Left renal pelvis (tissue), 4 donors: ENCODE results near the gene WDR18. TPM values are rescaled to one million over a fixed set of nuclear protein-coding genes. Genes with fewer than 3 reads are reported as not detected.

Source experiments
- DNase-seq, 4 donors: peaks; one replicate each; pipeline ENCODE4 v3.0.0-alpha.2; 2013; ENCODE audit warnings: low read depth in 4 of 4, low spot score in 3 of 4
- polyA plus RNA-seq, 4 donors: library from polyadenylated mRNA; unstranded; fragments of 120-200 nt; gene quantifications; one replicate each; pipeline ENCODE4 v1.2.1, GENCODE V29; 2013; ENCODE audit not compliant: insufficient read length in 4 of 4

WDR18 gene
- polyA plus RNA-seq, 4 donors, result 24.4 to 55.7 (median 38.7) TPM

- no peak for DNase-seq
These were observed 20.9 kb downstream of the WDR18 start for GRCh38 chr19:1004803-1005664.

DNA sequence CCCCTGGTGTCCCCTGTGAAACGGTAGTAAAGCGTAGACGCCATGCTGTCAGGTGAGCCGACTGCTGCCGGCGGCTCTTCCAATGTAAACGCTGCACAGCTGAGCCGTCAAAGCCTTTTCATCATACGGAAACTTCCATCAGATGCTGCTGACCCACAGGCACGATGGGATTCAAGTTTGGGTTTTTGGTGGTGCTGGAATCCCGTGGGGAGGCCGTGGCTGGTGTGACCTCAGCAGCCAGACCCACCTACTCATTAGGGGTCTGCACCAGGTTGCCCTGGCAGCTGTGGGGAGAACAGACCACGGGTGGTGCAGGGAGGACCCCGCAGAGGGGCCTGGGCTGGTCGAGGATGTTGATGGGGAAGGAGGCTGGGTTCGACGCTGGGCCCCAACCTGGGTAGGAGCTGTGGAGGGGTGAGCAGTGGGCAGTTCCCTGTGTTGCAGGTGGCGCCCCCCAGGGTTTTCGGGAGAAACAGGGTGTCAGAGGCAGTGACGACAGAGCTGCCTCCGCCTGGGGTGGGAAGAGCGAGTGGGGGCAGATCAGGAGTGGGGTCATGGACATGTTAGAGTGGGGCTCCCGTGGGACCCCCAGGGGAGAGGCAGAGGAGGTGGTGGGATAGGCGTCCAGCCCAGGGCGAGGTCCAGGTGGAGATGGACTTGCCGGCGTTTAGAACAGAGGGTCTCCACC lies 22.7 kb downstream of the WDR18 start:
- DNase-seq, result no peak

- DNase-seq, result no peak
These were observed 23.5 kb downstream of the WDR18 start for GRCh38 chr19:1007399-1008251.

DNA sequence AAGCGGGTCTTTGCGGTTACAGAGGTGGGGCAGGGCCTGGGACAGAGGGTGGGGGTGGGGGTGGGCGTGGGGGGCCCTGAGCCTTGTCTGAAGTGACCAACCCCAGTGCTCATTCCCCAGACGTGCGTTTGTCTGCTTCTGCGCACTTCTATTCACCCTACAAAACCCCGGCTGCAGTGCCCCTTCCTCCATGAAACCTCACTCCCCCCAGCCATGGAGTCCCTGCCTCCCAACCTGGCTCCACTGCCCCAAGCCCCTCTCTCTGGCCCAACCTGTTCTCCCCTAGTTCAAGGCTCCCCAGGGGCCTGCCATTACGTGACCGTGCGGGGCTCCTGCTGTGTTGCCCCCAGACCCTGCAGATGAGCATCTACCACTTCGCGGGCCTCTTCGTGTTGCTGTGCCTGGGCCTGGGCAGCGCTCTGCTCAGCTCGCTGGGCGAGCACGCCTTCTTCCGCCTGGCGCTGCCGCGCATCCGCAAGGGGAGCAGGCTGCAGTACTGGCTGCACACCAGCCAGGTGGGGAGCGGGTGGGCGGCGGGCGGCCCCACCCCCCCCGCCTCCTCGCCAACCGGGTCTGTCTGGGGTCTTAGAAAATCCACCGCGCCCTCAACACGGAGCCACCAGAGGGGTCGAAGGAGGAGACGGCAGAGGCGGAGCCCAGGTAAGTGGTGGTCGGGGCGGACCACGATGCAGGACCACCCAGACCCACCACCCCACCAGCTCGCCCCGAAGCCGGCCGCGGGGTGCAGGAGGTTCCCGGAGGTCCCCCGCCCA lies 24.3 kb downstream of the WDR18 start:
- DNase-seq, result no peak

DNA sequence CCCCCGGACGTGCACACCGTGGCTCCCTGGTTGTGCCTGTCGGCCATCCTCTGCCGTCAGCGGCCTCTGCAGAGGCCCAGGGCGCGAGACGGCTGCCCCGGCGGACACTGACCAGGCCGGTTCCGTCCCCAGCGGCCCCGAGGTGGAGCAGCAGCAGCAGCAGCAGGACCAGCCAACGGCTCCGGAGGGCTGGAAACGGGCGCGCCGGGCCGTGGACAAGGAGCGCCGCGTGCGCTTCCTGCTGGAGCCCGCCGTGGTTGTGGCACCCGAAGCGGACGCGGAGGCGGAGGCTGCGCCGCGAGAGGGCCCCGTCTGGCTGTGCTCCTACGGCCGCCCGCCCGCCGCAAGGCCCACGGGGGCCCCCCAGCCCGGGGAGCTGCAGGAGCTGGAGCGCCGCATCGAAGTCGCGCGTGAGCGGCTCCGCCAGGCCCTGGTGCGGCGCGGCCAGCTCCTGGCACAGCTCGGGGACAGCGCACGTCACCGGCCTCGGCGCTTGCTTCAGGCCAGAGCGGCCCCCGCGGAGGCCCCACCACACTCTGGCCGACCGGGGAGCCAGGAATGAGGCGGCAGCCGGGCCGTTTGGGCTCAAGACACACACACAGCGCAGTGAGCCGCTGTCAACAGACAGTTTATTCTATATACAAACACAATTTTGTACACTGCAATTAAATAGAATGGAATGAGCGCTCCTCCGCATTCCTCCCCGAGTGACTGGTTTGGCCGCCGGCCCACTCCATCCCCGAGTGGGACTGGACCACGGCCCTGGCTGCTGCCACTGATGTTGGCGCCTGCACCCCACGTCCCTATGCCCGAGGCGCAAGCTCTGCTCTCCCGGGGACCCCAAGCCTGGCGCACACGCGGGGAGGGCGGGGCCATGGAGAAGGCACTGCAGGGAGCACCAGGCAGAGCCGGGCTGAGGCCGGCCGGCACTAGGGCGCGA lies 25.2 kb downstream of the WDR18 start:
- no peak for DNase-seq

DNA sequence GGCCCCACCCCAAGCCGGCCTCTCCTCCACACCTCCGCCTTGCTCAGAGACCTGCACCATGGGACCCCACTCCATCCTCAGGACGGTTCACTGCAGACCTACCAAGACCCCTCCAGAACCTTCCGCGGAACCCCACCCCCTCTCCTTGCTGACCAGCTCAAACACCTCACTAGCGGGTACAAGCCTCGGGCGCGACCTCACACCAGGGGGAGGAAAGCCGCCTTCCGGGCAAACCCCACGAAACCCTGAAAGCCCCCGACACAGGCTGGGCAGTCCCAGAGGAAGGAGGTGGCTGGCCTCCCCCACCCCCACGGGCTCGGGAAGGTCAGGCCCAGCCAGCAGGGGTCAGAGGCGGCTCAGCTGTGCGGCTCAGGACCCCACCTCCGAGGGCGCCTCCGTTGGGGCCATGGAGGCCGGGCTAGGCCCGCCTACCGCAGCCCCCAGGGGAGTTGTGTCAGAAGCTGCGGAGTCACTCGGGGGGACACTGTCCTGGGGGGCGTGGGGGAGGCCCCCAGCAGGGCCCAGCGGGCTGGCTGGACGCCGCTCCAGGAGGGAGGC lies 25.9 kb downstream of the WDR18 start:
- no peak for DNase-seq

DNA sequence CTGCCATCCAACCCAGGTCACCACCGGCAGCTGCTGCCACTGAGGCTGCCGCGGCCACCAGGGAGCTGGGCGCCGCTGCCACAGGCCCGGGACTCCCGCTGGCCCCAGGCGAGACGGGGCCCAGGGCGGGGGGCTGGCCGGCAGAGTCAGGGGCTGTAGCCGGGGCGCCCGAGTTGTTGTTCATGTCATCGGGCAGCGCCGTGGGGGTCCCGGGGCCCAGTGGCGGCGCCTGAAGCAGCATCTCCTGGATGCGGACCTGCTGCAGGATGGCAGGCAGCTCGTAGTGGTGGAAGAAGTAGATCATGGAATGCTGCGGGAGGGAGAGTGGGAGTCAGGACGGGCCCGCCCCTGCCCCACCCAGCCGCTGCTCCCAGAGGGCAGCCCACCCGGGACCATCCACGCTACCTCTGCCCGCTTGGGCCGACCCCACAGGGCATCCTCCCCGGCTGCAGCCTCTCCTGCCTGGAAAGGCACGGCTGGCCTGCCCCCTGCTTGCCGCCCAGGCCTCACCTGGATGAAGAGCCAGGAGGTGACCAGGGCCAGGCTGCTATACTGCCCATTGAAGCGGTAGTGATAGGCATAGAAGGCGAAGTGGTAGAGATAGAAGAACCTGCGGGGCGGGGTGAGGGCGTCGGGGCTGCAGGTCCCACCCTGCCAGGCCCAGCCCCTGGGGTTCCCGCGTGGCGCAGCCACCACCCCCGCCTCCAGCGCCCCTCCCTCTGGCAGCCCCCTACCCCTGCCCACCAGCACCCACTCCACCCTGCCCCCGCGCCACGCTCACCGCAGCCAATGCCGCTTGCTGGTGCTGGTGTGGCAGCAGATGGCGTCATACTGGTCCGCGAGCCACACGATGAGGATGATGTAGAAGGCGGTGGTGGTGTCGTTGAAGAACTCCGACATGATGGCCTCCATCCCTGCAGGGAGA lies 26.7 kb downstream of the WDR18 start:
- DNase-seq, result no peak

DNA sequence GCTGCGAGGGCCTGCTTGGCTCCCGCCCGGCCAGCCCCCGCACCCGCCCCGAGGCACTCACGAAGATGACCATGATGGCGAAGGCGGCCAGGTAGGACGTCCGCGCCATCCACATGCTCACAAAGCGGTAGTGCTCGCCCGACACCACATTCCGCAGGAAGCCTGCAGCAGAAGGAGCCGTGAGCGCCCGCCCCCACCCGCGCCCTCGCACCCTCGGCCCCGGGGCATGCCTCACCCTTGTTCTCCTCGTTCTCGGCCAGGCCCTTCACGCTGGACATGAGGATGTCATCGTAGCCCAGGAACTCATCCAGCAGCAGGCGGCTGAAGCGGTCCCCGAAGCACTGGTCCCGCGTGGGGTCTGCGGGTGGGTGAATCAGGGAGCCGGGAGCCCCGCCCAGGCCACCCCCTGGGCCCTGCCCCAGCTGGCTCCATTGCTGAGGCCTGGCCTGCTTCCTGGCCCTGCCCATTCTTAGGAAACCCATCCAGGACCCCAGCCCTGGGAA lies 27.7 kb downstream of the WDR18 start:
- DNase-seq, result no peak

DNA sequence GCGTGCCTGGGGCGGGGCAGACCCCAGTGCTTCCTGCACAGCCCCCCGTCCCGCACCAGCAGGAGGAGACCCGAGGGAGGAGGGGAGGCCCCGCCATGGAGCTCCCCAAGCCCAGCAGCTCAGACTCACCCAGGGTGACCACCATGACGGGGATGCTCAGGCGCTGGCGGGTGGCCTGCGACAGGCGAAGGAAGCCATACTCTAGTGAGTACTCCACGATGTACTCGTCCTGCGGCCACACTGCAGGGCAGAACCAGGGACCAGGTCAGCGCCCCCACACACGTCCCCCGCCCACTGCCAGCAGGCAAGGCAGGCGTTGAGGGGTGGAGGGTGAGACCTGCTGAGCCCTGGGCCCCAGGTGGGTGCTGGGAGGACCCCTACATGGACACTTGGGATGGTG lies 28.2 kb downstream of the WDR18 start:
- no peak for DNase-seq

GRCh38 chr19:1013218-1013617 lies 29.1 kb downstream of the WDR18 start:
- DNase-seq, result no peak

- DNase-seq, result no peak
These were observed 30.3 kb downstream of the WDR18 start for GRCh38 chr19:1014161-1015060.

DNA sequence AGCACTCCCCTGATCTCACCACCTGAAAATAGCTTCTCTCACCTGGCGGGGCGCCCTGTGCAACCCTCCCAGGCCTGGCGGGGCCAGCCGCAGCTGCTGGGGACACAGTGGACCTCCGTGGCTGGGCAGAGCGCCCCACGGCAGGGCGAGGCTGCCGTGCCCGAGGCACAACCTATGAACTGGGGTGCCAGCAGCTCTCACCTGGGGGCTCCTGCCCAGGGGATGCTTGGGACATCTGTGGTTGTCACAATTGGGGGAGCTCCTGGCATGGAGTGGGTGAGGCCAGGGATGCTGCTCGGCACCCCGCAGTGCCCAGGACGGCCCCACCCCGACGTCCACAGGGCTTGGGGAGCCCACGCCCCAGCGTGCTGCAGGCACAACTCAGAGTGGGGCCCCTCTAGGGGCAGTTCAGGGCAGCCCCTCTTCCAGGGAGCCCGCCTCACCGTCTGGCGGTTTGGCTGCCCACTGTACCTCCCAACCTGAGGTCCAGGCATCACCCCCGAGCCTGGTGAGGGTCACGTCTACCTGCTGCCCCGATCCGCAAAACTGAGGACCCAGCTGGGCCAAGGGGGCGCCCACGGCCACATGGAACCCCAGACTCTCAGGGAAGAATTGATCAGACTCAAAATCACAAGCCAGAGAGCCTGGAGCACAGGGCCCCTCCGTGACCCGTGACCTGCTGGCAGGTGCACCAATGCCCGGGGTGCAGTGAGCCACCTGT lies 31.1 kb downstream of the WDR18 start:
- no peak for DNase-seq

GRCh38 chr19:1015782-1016646 lies 31.9 kb downstream of the WDR18 start:
- DNase-seq, result no peak

DNA sequence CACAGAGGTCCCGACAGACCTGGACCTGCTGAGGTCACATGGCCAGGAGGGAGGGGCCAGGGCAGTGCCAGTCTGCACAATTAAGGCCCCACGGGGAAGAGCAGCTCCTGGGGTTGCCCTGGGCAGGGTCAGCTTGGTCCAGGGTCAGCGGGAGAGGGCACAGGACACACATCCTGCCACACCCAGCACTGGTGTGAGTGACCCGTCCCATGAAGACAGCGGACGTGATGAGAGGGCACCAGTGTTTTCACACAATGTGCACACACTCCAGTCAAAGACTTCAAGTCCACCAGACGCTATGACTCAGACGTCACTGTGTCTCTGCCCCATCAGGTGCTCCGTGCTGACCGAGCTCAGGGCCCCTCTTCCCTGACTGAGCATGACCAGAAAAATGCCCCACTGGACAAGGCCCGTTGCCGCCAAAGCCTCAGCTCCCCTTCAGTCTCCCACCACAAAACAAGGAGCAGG lies 32.5 kb downstream of the WDR18 start:
- no peak for DNase-seq
